ENCODE results near the gene SUPT5H. TPM values are rescaled to one million over a fixed set of nuclear protein-coding genes. Genes with fewer than 3 reads are reported as not detected.
A peak's percentile ranks its signal among the peaks of the same experiment; 100 is the strongest.

Gene SUPT5H
- total and polyA plus RNA-seq, 2 of the 4 experiments (the other 2 are of a cell fraction): 75.3 to 116 TPM

- Histone ChIP-seq H3K9me3 (ENCODE audit: control insufficient read depth, insufficient read depth, low read length) (no peaks in the 10 kb centered on the region), H3K23ac (ENCODE audit: low read depth, low read length) (peak overlapping the region; percentile 95), H3K18ac (ENCODE audit: low read depth, low read length) (peak overlapping the region; percentile 83), H3K9me1 (ENCODE audit: insufficient read depth, low read length) (peaks cover 3% of the 10 kb centered on the region; the same call in 1 of the 2 replicates), H3K79me1 (ENCODE audit: low read depth in 1 of 2, low read length in 2 of 2) (peaks cover 6 to 45% of the 10 kb centered on the region in 2 experiments; a peak in 3 of 4 replicates), H2AK5ac (ENCODE audit: low read depth, low read length) (peak overlapping the region; percentile 98), H3K4me1 (ENCODE audit: control insufficient read depth, insufficient read depth, low read length) (peaks cover 24% of the 10 kb centered on the region), H2BK5ac (ENCODE audit: low read depth, low read length, poor library complexity, severe bottlenecking) (peak overlapping the region; percentile 85), H3K4ac (ENCODE audit: low read depth, low read length) (peak overlapping the region; percentile 98), H4K91ac (ENCODE audit: insufficient read depth, low read depth, low read length) (peak overlapping the region; percentile 98), H2BK20ac (ENCODE audit: low read depth, low read length) (peak overlapping the region; percentile 55; the same call in 1 of the 2 replicates), H4K8ac (ENCODE audit: low read depth in 2 of 2, low read length in 2 of 2) (peak overlapping the region; percentile 94 to 95), H3K56ac (ENCODE audit: extremely low read depth, insufficient read depth, low read length) (peak overlapping the region; percentile 98), H3K4me3 (ENCODE audit: insufficient read depth, low read depth, low read length) (peak overlapping the region; percentile 58), H3K9ac (ENCODE audit: low read depth, low read length) (peak overlapping the region; percentile 92), H2BK15ac (ENCODE audit: low read depth, low read length) (peak overlapping the region; percentile 84; the same call in 1 of the 3 replicates), H3K14ac (replicated peaks; ENCODE audit: low read depth, low read length) (peak overlapping the region; percentile 99), H4K5ac (ENCODE audit: low read depth, low read length) (peak overlapping the region; percentile 87), H2AFZ (replicated peaks; ENCODE audit: low read length, poor library complexity) (peak overlapping the region; percentile 58), H2BK120ac (ENCODE audit: low read depth, low read length) (peak overlapping the region; percentile 84), H2AK9ac (replicated peaks; ENCODE audit: low read depth, low read length, poor library complexity) (peak overlapping the region; percentile 85), H3K27me3 (ENCODE audit: control insufficient read depth, insufficient read depth, low read length) (no peaks in the 10 kb centered on the region), H3K36me3 (ENCODE audit: control insufficient read depth, insufficient read depth, low read length) (peaks cover 17% of the 10 kb centered on the region), H3K27ac (ENCODE audit: insufficient read depth, low read length) (peak overlapping the region; percentile 97), H4K20me1 (ENCODE audit: insufficient read depth, low read length) (peaks cover 43% of the 10 kb centered on the region), H3K4me2 (ENCODE audit: low read depth, low read length) (peak overlapping the region; percentile 81)
- intact Hi-C loops (cut with micrococcal nuclease): no loop called here
- in situ Hi-C loops (cut with MboI; ENCODE audit: low sequenced_read_pairs): no loop called here
- WGBS, 2 experiments (ENCODE audit: extremely low coverage in 2 of 2, insufficient read length in 1 of 2): 11% methylated on average over 5 of the region's 35 CpGs; no CpG with 5 or more reads in 1 of the 2 experiments
- CTCF ChIA-PET: no interaction called here
- TF ChIP-seq MAZ (IDR thresholded peaks at IDR 0.05; ENCODE audit: borderline replicate concordance, low read depth, low read length) (peak; percentile 41), RFX5 (IDR thresholded peaks at IDR 0.05; ENCODE audit: low read depth, low read length) (no peak), POLR2A (IDR thresholded peaks at IDR 0.05; ENCODE audit: low read depth, low read length) (peak; percentile 71), USF2 (IDR thresholded peaks at IDR 0.05; ENCODE audit: low read depth, low read length) (peak; percentile 0; the same call in 1 of the 2 replicates), MAFK (IDR thresholded peaks at IDR 0.05; ENCODE audit: low read depth, low read length) (no peak), FOS (IDR thresholded peaks at IDR 0.05; ENCODE audit: low read depth, low read length) (no peak), BHLHE40 (IDR thresholded peaks at IDR 0.05; ENCODE audit: low read depth, low read length) (0 out of 2 replicates have a peak, but pooled peaks have one; percentile 0), RAD21 (IDR thresholded peaks at IDR 0.05; ENCODE audit: low read length) (no peak), CHD1 (IDR thresholded peaks at IDR 0.05; ENCODE audit: low read depth, low read length) (no peak; the same call in 1 of the 2 replicates)
- TF ChIP-seq, protein P1, sequence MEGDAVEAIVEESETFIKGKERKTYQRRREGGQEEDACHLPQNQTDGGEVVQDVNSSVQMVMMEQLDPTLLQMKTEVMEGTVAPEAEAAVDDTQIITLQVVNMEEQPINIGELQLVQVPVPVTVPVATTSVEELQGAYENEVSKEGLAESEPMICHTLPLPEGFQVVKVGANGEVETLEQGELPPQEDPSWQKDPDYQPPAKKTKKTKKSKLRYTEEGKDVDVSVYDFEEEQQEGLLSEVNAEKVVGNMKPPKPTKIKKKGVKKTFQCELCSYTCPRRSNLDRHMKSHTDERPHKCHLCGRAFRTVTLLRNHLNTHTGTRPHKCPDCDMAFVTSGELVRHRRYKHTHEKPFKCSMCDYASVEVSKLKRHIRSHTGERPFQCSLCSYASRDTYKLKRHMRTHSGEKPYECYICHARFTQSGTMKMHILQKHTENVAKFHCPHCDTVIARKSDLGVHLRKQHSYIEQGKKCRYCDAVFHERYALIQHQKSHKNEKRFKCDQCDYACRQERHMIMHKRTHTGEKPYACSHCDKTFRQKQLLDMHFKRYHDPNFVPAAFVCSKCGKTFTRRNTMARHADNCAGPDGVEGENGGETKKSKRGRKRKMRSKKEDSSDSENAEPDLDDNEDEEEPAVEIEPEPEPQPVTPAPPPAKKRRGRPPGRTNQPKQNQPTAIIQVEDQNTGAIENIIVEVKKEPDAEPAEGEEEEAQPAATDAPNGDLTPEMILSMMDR (conservative IDR thresholded peaks at IDR 0.05; ENCODE audit: low read depth, low read length): no peak
- TF ChIP-seq, protein P2, sequence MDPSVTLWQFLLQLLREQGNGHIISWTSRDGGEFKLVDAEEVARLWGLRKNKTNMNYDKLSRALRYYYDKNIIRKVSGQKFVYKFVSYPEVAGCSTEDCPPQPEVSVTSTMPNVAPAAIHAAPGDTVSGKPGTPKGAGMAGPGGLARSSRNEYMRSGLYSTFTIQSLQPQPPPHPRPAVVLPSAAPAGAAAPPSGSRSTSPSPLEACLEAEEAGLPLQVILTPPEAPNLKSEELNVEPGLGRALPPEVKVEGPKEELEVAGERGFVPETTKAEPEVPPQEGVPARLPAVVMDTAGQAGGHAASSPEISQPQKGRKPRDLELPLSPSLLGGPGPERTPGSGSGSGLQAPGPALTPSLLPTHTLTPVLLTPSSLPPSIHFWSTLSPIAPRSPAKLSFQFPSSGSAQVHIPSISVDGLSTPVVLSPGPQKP (IDR thresholded peaks at IDR 0.05; ENCODE audit: borderline replicate concordance, low read depth, low read length): no peak
- POLR2A ChIA-PET (ENCODE audit: unreplicated experiment): no interaction called here
- no TSS peak for BruUV-seq (replicated peaks)
- dilution Hi-C loops (cut with HindIII; ENCODE audit: low sequenced_read_pairs, unreplicated experiment): no loop called here
- DNase-seq: no peak
- peak; percentile 6 for ATAC-seq (ENCODE audit: low read depth)
Measured at GRCh38 chr19:39410017-39410830, 35.2 kb upstream of the SUPT5H start.
